ENCODE results near the gene KCNQ1OT1.

DNA sequence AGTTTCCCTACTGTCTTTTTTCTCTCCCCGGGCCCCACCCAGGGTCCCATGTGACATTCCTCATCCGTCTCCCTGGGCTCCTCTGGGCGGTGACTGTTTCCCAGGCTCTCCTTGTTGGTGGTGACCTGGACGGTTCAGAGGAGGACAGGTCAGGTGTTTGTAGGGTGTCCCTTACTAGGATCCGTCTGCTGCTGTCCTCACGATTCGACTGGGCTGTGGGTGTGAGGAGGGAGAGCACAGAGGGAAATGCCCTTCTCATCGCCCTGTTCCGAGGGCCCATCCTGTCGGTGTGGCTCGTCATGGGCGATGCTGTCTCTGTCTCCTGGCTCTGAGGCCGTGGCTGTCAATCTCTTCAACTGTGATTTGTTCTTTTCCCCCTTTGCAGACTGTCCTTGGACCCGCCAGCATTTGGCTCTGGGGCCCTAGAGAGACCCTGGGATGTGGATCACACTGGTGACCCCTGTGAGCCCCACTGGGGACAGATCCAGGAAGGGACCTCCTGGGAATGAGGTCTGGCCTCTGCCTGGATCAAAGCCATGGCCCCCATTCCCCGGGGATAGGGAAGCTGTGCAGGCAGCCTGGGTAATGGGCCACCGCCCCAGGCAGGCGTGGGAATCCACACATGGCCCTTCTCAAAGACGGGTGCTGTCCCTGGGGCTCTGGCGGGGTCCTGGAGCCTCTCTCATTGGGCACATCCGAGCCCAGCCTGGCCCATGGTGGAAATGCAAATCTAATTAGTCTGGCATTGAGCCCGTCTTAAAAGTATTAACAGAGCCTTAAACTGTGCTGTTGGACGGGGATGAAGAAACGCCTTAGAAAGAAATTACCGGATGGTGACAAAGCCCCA is 46.8 kb upstream of the KCNQ1OT1 start:
- TF ChIP-seq EZH2 (IDR thresholded peaks at IDR 0.05; ENCODE audit: borderline replicate concordance) (no peak), EZH2phosphoT487 (IDR thresholded peaks at IDR 0.05; ENCODE audit: low read depth, severe bottlenecking, unreplicated experiment) (no peak)
- TF ChIP-seq, protein P1, sequence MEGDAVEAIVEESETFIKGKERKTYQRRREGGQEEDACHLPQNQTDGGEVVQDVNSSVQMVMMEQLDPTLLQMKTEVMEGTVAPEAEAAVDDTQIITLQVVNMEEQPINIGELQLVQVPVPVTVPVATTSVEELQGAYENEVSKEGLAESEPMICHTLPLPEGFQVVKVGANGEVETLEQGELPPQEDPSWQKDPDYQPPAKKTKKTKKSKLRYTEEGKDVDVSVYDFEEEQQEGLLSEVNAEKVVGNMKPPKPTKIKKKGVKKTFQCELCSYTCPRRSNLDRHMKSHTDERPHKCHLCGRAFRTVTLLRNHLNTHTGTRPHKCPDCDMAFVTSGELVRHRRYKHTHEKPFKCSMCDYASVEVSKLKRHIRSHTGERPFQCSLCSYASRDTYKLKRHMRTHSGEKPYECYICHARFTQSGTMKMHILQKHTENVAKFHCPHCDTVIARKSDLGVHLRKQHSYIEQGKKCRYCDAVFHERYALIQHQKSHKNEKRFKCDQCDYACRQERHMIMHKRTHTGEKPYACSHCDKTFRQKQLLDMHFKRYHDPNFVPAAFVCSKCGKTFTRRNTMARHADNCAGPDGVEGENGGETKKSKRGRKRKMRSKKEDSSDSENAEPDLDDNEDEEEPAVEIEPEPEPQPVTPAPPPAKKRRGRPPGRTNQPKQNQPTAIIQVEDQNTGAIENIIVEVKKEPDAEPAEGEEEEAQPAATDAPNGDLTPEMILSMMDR (IDR thresholded peaks at IDR 0.05; ENCODE audit: poor library complexity): no peak

Measured in hepatocyte (in vitro differentiated cells).